Measurements from ENCODE around the gene AGPAT4.

AGPAT4 gene

DNA sequence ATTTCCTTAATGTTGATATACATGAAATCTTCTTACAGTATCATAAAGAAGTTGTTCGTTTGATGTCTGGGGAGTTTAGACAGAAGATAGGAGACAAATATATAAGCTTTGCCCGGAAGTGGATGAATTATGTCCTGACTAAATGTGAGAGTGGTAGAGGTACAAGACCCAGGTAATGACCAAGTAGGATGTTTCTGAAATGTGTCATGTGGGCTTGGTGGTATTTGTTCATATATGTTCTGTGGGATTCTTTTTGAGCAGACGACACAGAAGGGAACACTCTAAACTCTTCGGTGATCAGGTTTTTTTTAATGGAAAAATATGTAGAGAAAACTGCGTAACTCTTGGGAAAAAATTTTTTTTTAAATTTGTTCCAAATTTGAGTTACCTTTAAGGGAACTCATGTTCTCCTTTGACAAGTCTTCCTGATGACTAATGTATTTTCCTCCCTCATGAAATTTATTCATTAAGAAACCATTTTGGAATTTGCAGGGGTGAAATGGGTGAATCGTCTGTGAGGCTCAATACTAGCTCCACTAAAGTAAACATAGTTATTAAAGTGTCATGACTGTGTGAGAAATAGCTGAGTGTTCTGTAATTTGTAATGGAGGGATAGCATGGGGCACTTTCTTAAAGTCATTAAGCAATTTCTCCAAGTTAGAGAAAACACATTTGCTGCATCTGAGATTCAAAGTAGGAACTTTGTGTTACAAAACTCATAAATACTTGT lies 181.7 kb downstream of the AGPAT4 start:
- no peak for DNase-seq (ENCODE audit: low spot score)
- TF ChIP-seq, protein P1, sequence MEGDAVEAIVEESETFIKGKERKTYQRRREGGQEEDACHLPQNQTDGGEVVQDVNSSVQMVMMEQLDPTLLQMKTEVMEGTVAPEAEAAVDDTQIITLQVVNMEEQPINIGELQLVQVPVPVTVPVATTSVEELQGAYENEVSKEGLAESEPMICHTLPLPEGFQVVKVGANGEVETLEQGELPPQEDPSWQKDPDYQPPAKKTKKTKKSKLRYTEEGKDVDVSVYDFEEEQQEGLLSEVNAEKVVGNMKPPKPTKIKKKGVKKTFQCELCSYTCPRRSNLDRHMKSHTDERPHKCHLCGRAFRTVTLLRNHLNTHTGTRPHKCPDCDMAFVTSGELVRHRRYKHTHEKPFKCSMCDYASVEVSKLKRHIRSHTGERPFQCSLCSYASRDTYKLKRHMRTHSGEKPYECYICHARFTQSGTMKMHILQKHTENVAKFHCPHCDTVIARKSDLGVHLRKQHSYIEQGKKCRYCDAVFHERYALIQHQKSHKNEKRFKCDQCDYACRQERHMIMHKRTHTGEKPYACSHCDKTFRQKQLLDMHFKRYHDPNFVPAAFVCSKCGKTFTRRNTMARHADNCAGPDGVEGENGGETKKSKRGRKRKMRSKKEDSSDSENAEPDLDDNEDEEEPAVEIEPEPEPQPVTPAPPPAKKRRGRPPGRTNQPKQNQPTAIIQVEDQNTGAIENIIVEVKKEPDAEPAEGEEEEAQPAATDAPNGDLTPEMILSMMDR (IDR thresholded peaks at IDR 0.05; ENCODE audit: extremely low read depth, insufficient read depth, missing control alignments): no peak
- in situ Hi-C loops (cut with MboI; ENCODE audit: low pct_unique_long_range_greater_than_20kb, low sequenced_read_pairs, unreplicated experiment): no loop called here

DNA sequence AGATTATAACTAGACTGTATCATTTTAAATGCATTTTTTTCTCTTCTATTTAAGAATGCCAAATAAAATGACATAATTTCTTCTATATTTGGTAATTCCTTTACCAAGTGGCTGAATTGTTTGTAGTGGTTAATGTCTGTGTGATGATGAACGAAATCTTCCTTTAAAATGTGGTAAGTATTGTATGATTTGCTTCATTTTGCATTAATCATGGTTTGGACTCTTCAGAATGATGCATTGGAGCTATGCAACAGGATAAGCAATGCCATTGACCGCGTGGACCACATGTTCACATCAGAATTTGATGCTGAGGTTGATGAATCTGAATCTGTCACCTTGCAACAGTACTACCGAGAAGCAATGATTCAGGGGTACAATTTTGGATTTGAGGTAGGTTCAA lies 182.7 kb downstream of the AGPAT4 start:
- in situ Hi-C loops (cut with MboI; ENCODE audit: low pct_unique_long_range_greater_than_20kb, low sequenced_read_pairs, unreplicated experiment): no loop called here
- TF ChIP-seq, protein P1 (IDR thresholded peaks at IDR 0.05; ENCODE audit: extremely low read depth, insufficient read depth, missing control alignments): no peak
- no peak for DNase-seq (ENCODE audit: low spot score)

- DNase-seq (ENCODE audit: low spot score): no peak
These were observed 185.1 kb downstream of the AGPAT4 start for GRCh38 chr6:161088676-161089328.

DNA sequence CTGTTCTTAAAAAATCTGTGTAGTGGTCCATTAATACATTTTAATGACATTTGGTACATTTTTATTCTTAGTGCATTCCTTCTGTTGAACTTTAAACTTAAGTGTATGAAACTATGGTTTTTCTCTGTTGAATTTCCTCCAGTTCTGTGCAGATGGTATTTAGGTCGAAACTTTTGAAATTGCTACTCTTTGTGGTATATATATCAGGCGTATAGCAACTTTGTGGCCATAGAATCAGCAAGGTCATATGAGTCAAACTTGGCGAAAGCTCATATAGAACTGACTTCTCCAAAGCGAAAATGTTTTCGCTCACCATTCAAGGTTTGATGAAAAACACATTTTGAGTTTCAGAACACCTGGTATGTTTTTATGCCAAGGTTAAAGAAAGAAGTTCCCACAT lies 188.6 kb downstream of the AGPAT4 start:
- DNase-seq (ENCODE audit: low spot score): no peak
- in situ Hi-C loops (cut with MboI; ENCODE audit: low pct_unique_long_range_greater_than_20kb, low sequenced_read_pairs, unreplicated experiment): no loop called here
- TF ChIP-seq, protein P1 (IDR thresholded peaks at IDR 0.05; ENCODE audit: extremely low read depth, insufficient read depth, missing control alignments): no peak

More at GRCh38 chr6:161088676-161089328, 185.1 kb downstream of the AGPAT4 start:
- TF ChIP-seq, protein P1 (IDR thresholded peaks at IDR 0.05; ENCODE audit: extremely low read depth, insufficient read depth, missing control alignments): no peak
- in situ Hi-C loops (cut with MboI; ENCODE audit: low pct_unique_long_range_greater_than_20kb, low sequenced_read_pairs, unreplicated experiment): no loop called here

GRCh38 chr6:161082215-161082614 lies 191.6 kb downstream of the AGPAT4 start:
- TF ChIP-seq, protein P1 (IDR thresholded peaks at IDR 0.05; ENCODE audit: extremely low read depth, insufficient read depth, missing control alignments): no peak
- in situ Hi-C loops (cut with MboI; ENCODE audit: low pct_unique_long_range_greater_than_20kb, low sequenced_read_pairs, unreplicated experiment): no loop called here
- DNase-seq (ENCODE audit: low spot score): no peak

DNA sequence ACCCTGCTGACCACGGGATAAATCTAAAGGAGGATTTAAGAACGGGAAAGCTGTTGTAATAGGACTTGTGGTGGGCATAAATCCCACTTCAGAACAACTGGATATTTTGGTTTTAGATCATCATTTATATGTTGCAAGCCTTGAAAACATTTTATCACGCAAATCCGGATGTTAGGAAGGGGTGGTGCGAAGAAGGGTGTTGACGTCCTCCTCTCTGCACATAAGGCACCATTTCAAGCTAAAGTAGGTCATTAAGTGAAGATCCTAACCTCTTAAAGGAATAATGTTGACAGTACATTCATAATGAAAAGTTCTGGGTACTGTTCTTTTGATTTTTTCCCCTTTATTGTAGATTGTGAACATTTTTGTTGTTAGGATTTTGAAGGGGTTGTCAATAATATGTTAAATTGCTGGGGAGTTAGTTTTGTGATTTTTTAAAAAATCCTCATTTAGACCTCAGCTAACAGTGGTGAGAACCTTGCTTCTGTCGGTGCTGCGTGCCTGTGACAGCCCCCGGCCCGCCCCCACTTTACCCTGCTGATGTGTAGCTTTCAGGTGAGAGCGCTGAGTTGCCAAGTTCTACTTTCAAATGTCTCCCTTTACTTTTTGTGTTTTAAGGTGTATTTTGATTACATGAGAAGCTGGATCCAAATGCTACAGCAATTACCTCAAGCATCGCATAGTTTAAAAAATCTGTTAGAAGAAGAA lies 193.4 kb downstream of the AGPAT4 start:
- TF ChIP-seq, protein P1 (IDR thresholded peaks at IDR 0.05; ENCODE audit: extremely low read depth, insufficient read depth, missing control alignments): no peak
- in situ Hi-C loops (cut with MboI; ENCODE audit: low pct_unique_long_range_greater_than_20kb, low sequenced_read_pairs, unreplicated experiment): no loop called here
- no peak for DNase-seq (ENCODE audit: low spot score)

All from GM13977 (cell line).